Activated CD4-positive, alpha-beta T cell treated with anti-CD3 and anti-CD28 coated beads, Interleukin-2, amount 10 ng/mL, durations not matched to agents 7 days and 5 days (primary cell): ENCODE measurements around the gene DPAGT1. TPM values are rescaled to one million over a fixed set of nuclear protein-coding genes. Genes with fewer than 3 reads are reported as not detected.

Source experiments
- CTCF ChIA-PET: fragments of 350-600 bp; sonication (Branson Sonifier 250); formaldehyde crosslinking; loops from one replicate; lab custom pipeline; 2021; ENCODE audit warnings: antibody characterized with exemption; lab: Charles Lee
- POLR2A ChIA-PET: fragments of 350-600 bp; sonication (Branson Sonifier 250); formaldehyde crosslinking; loops from one replicate; lab custom pipeline; 2021; ENCODE audit warnings: antibody characterized with exemption; lab: Charles Lee
- DNase-seq: peaks from one replicate; pipeline ENCODE4 v3.0.0-alpha.2; 2020
- H3K27ac Mint-ChIP-seq: one replicate; pipeline ENCODE4 v1.8.0; 2021; ENCODE audit warnings: mild to moderate bottlenecking, moderate library complexity, mixed read lengths
- H3K27me3 Mint-ChIP-seq: one replicate; pipeline ENCODE4 v1.8.0; 2021; ENCODE audit warnings: mixed read lengths
- H3K36me3 Mint-ChIP-seq: one replicate; pipeline ENCODE4 v1.8.0; 2021; ENCODE audit warnings: low read depth, mixed read lengths
- H3K4me1 Mint-ChIP-seq: one replicate; pipeline ENCODE4 v1.8.0; 2021; ENCODE audit warnings: mixed read lengths
- H3K4me3 Mint-ChIP-seq: one replicate; pipeline ENCODE4 v1.8.0; 2021; ENCODE audit warnings: mild to moderate bottlenecking, moderate library complexity, mixed read lengths
- H3K9me3 Mint-ChIP-seq: one replicate; pipeline ENCODE4 v1.8.0; 2021; ENCODE audit warnings: mixed read lengths
- total RNA-seq, 2 experiments: library from RNA; stranded (reverse); gene quantifications; one replicate each; pipeline ENCODE4 v1.2.3, GENCODE V29; 2021

DPAGT1 gene
- total RNA-seq, 2 experiments from 2014 or later = 48.7 to 60.3 TPM

DNA sequence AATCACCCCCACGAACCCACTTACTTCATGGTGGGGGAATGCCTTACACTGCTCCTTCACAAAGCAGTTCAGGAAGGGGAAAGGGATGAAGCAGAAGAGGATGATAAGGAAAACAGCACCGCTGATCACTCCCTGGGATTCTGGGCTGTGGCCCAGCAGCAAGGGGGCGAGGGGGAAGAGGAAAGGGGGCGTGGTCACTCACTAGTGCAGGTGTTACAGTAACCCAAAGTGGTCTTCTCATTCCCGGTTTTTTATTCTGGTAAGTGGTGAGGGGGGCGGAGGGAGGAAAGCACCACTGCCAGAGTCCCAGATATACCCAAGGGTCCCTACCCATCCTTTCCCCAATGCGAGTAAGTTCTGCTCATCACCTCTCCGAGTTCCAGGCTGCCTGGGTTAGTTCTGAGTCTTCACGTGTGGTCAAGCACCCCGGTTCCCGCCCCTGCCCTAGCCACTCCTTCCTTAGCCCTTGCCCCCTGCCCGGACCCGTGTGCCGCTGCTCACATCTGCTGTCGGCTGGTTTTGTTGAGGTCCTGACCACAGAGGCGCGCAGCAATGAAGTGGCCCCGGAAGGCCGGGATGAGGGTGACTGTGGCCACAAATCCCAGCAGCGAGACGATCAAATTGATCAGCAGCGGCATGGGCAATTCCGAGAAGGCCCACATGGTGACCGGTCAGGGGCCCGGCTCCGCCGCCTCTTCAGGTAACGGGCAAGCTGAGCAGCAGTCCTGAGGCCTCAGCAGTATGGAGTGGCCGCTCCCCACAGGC, 477 bp downstream of the DPAGT1 start:
- peak; percentile 35 for DNase-seq
- Mint-ChIP-seq H3K4me1 (peaks cover 60% of the 10 kb centered on the region), H3K36me3 (peaks cover 32% of the 10 kb centered on the region), H3K4me3 (peak overlapping the region; percentile 90), H3K9me3 (no peaks in the 10 kb centered on the region), H3K27ac (peak overlapping the region; percentile 99), H3K27me3 (no peaks in the 10 kb centered on the region)
- ChIA-PET POLR2A (no interaction called here), CTCF (interaction anchor here (0.5 to 1.9 kb wide), 12 partner anchors 11 to 673 kb away, joined by 3 to 7 read pairs (median 4); partner anchors contain the start of genes HMBS and VPS11)

DNA sequence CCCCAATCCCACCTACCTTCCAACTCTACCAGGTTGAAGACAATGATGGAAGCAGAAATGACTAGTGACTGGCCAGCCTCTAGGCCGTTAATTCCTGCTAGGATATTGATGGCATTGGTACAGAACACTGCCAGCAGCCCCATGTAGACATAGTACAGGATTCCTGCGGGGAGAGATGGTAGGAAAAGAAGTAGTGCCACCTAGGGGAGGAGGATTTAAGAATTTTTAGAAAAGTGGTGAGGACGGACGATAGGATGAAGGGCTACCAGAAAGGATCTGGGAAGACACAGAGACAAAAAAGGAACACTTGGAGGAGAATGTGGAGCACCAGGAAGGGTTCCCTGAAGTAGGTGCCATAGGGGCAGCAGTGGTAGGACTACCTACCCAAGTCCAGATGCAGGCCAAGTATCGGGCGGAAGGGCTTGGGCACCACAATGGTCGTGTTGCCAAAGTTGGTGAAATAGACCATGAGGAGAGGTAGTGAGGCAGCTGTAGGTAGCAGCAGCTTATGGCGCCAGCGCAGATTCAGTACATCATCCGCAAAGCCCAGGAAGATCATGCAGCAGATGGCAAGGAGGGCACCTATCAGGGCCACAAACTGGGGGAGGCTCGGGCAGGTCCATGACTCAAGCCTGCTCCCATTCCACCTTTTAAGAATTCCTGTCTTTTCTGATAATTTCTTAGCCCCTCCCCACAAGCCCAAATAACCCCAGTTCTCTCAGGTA, 1.2 kb downstream of the DPAGT1 start:
- ChIA-PET CTCF (interaction anchor here (0.6 to 1.2 kb wide), 3 partner anchors 22 to 672 kb away, joined by 3 to 4 read pairs (median 4); partner anchors contain the start of gene TRAPPC4), POLR2A (no interaction called here)
- H3K27ac Mint-ChIP-seq = peak overlapping the region; percentile 99
- peak overlapping the region; percentile 90 for H3K4me3 Mint-ChIP-seq
- H3K4me1 Mint-ChIP-seq = peaks cover 61% of the 10 kb centered on the region
- no peaks in the 10 kb centered on the region for H3K27me3 Mint-ChIP-seq
- peaks cover 35% of the 10 kb centered on the region for H3K36me3 Mint-ChIP-seq
- no peak for DNase-seq
- H3K9me3 Mint-ChIP-seq = no peaks in the 10 kb centered on the region

DNA sequence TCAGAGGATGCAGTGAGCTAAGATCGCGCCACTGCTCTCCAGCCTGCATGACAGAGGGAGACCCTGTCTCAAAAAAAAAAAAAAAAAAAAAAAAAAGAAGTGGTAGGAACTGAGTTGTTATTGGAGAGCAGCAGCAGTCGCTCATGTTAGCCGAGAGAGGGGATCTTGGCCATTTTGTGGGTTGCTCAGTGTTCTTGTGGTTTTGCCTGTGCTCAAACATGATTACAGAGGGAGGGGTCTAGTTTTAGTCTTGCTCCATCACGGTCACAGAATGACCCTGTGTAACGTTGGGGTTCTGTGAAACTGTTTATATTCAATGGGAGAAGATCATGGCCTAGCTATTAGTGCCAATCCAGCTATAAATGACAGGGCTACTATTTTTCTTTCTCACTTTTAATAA, 1.9 kb downstream of the DPAGT1 start:
- no peak for DNase-seq
- H3K27me3 Mint-ChIP-seq = no peaks in the 10 kb centered on the region
- ChIA-PET CTCF (interaction anchor here (0.8 to 1.6 kb wide), 3 partner anchors 11 to 81 kb away, joined by 3 to 6 read pairs (median 4); partner anchors contain the start of gene TRAPPC4), POLR2A (no interaction called here)
- no peaks in the 10 kb centered on the region for H3K9me3 Mint-ChIP-seq
- peaks cover 40% of the 10 kb centered on the region for H3K36me3 Mint-ChIP-seq
- H3K27ac Mint-ChIP-seq = peak overlapping the region; percentile 4
- H3K4me1 Mint-ChIP-seq = peaks cover 56% of the 10 kb centered on the region
- H3K4me3 Mint-ChIP-seq = peak overlapping the region; percentile 90

DNA sequence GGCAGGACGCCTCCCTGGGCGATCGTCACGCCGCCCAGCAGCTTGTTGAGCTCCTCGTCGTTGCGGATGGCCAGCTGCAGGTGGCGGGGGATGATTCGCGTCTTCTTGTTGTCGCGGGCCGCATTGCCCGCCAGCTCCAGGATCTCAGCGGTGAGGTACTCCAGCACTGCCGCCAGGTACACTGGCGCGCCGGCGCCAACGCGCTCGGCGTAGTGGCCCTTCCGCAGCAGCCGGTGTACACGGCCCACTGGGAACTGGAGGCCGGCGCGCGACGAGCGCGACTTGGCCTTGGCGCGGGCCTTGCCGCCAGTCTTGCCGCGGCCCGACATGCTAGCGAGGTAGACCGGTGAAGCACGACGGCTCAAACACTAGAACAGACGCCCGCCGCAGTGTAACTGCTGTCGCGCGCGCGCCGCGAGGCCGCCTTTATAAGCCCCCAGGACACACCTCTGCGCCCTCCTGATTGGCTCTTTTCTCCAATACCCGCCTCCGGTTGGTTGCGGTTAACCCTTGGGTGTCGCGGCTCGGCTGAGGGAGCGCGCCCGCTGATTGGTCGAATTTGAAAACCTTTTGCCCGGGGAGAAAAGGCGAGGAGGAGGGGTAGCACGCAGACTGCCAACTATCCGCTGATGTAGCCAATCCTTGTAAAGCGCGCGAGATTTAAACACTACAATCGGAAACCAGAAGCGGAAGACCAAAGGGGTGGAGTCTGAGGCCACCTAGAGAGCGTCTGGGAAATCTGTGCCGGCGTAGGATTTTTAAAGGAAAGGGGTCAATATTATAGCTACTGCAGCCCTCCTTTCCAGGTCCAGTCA, 6.4 kb downstream of the DPAGT1 start:
- Mint-ChIP-seq H3K9me3 (no peaks in the 10 kb centered on the region), H3K4me3 (peak overlapping the region; percentile 94), H3K36me3 (peaks cover 71% of the 10 kb centered on the region), H3K4me1 (peaks cover 64% of the 10 kb centered on the region), H3K27ac (peak overlapping the region; percentile 95), H3K27me3 (no peaks in the 10 kb centered on the region)
- POLR2A ChIA-PET = interaction anchor here (0.6 to 2.2 kb wide), 10 partner anchors 10 to 76 kb away, joined by 3 to 7 read pairs (median 4); partner anchors contain the start of genes C2CD2L, HMBS, TRAPPC4 and VPS11
- CTCF ChIA-PET = interaction anchor here (0.9 to 2.3 kb wide), 5 partner anchors 9 to 167 kb away, joined by 3 to 13 read pairs (median 4); partner anchors contain the start of genes HMBS and VPS11
- peak; percentile 100 for DNase-seq

DNA sequence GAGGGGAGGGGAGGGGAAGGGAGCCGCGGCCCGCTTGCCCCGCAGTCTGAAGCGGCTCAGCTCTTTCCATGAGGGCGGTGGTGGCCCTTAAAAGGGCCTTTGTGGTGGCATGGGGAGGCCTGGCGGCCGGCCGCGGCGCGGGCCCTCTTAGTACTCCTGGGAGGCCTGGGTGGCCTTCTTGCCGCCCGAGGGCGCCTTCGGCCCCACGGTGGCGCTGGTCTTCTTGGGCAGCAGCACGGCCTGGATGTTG, 6.9 kb downstream of the DPAGT1 start:
- Mint-ChIP-seq H3K9me3 (no peaks in the 10 kb centered on the region), H3K27ac (peak overlapping the region; percentile 95), H3K36me3 (peaks cover 72% of the 10 kb centered on the region), H3K4me3 (peak overlapping the region; percentile 94), H3K27me3 (no peaks in the 10 kb centered on the region), H3K4me1 (peaks cover 64% of the 10 kb centered on the region)
- peak; percentile 56 for DNase-seq
- ChIA-PET POLR2A (interaction anchor here (0.6 to 2.2 kb wide), 6 partner anchors 10 to 76 kb away, joined by 3 to 7 read pairs (median 4); partner anchors contain the start of genes C2CD2L, HMBS, TRAPPC4 and VPS11), CTCF (interaction anchor here (0.6 to 2.3 kb wide), 6 partner anchors 9 to 167 kb away, joined by 3 to 13 read pairs (median 4); partner anchors contain the start of genes HMBS and VPS11)

DNA sequence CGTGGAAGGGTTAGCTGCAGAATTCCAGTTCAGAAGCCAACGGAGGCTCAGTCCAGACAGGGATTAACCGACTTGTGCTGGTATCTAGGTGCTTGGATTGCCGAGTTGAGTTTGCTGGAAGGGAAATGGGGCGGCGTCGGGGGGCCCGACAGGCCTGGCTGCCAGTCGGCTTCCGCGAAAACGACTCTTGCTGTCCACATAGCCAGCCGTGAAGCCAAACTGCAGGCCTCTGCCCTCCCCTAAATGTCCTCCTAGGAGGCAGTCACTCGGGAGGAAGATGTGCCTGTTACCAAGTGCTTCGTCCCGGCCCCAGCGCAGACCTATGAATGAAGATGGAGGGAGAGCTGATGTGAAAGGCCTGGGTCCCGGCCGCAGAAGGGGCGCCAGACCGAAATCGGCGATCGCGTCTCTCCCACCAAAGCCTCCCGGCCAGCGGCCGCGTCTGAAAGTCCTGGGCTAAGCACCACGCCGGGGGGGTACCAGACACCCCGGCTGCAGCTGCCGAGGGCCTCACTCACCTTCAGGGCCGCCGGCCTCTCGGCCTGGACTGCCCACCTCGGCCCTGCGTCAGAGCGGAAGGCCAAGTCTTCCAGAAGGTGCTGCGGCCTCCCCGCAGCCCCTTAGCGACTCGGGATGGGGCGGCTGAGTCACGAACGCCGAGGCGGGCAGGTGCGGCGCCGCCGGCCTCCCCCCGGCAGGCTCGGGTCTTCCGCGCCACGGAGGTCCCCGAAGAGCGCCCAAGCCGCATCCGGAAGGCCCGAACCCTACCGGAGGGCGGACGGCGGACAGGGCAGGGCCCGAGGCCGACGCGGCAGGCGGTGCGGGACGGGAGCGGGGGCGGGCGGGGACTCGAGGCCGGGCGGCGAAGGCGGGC, 7.5 kb downstream of the DPAGT1 start:
- POLR2A ChIA-PET = interaction anchor here (0.6 to 2.2 kb wide), 6 partner anchors 10 to 75 kb away, joined by 3 to 7 read pairs (median 4); partner anchors contain the start of genes C2CD2L, HMBS, TRAPPC4 and VPS11
- Mint-ChIP-seq H3K27ac (peak overlapping the region; percentile 95), H3K36me3 (peaks cover 72% of the 10 kb centered on the region), H3K4me1 (peaks cover 66% of the 10 kb centered on the region), H3K27me3 (no peaks in the 10 kb centered on the region), H3K9me3 (no peaks in the 10 kb centered on the region), H3K4me3 (peak overlapping the region; percentile 94)
- CTCF ChIA-PET = interaction anchor here (0.6 to 2.3 kb wide), 4 partner anchors 9 to 168 kb away, joined by 3 to 13 read pairs (median 4); partner anchors contain the start of genes HMBS and VPS11
- DNase-seq = peak; percentile 29

DNA sequence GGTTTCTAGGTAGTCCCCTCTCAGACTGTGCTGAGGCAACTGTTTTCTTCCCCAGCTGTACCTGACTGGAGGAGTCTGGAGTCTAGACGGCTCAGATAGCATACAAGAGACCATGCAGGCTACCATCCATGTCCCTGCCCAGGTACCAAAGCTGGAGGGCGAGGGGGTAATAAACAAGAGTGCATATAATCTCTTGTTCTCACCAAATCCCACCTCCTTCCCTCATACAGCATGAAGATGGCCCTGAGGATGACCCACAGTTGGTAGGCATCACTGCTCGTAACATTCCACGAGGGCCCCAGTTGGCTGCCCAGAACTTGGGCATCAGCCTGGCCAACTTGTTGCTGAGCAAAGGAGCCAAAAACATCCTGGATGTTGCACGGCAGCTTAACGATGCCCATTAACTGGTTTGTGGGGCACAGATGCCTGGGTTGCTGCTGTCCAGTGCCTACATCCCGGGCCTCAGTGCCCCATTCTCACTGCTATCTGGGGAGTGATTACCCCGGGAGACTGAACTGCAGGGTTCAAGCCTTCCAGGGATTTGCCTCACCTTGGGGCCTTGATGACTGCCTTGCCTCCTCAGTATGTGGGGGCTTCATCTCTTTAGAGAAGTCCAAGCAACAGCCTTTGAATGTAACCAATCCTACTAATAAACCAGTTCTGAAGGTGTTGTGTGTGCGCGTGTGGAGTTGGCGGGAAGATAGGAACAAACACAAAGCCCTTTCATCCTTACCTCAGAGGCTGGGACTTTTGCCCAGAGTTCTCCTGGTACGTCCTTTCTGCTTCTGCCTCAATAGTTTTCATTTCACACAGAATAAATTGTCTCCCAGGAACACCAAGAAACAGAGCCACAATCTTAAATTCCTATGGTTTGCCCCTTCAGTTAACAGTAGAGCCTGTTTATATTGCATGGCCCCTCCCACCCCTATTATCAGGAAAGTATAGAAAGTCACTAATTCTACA, 8.5 kb downstream of the DPAGT1 start:
- peak overlapping the region; percentile 87 for H3K27ac Mint-ChIP-seq
- H3K4me1 Mint-ChIP-seq = peaks cover 65% of the 10 kb centered on the region
- peak overlapping the region; percentile 94 for H3K4me3 Mint-ChIP-seq
- ChIA-PET CTCF (interaction anchor here (2.1 to 2.3 kb wide), 2 partner anchors 8 to 10 kb away, joined by 4 to 13 read pairs; partner anchors contain the start of gene HMBS), POLR2A (interaction anchor here (2.2 kb wide), 1 partner anchor 26 kb away, joined by 6 read pairs; the partner anchor contains the start of gene VPS11)
- peaks cover 62% of the 10 kb centered on the region for H3K36me3 Mint-ChIP-seq
- no peak for DNase-seq
- no peaks in the 10 kb centered on the region for H3K9me3 Mint-ChIP-seq
- no peaks in the 10 kb centered on the region for H3K27me3 Mint-ChIP-seq

DNA sequence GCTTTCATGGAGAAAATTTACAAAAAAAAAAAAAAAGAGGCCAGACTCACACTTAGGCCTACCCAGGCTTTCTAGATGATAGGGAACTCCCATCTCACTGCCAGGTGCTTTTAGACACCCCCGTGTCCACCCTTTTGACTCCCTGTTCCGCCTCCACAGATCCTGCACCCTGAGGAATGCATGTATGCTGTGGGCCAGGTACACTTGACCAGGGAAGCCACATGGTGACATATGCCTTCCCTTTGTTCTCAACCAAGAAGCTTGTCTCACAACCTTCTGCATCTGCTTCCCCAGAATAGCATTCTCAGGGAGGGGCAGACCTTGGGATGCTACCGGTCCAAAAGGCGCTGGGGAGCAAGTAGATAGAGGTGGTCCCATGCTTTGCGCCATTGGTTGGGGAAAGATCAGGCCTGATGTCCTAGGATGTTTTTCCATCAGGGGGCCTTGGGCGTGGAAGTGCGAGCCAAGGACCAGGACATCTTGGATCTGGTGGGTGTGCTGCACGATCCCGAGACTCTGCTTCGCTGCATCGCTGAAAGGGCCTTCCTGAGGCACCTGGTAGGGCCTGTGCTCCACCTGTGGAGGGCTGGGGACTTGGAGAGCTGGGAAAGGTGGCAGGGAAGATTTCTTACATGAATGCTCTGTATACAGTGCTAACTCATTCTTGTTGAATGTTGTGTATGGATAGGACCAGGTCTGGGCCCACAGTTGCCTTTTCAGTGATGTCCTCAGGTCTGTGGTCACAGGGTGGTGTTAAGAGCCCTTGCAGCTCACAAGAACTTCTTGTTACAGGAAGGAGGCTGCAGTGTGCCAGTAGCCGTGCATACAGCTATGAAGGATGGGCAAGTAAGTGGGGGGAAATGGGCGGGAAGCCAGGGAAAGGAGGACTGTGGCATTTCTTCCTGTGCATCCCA, 9.4 kb downstream of the DPAGT1 start:
- H3K4me3 Mint-ChIP-seq = peak overlapping the region; percentile 94
- peaks cover 53% of the 10 kb centered on the region for H3K36me3 Mint-ChIP-seq
- POLR2A ChIA-PET = interaction anchor here (0.6 kb wide), 1 partner anchor 10 kb away, joined by 5 read pairs; no protein-coding TSS in a partner anchor
- CTCF ChIA-PET = interaction anchor here (0.9 to 2.1 kb wide), 3 partner anchors 9 to 62 kb away, joined by 3 to 4 read pairs (median 4); partner anchors contain the start of gene SLC37A4
- H3K9me3 Mint-ChIP-seq = no peaks in the 10 kb centered on the region
- H3K4me1 Mint-ChIP-seq = peaks cover 70% of the 10 kb centered on the region
- no peak for DNase-seq
- H3K27ac Mint-ChIP-seq = peak overlapping the region; percentile 78
- H3K27me3 Mint-ChIP-seq = no peaks in the 10 kb centered on the region

DNA sequence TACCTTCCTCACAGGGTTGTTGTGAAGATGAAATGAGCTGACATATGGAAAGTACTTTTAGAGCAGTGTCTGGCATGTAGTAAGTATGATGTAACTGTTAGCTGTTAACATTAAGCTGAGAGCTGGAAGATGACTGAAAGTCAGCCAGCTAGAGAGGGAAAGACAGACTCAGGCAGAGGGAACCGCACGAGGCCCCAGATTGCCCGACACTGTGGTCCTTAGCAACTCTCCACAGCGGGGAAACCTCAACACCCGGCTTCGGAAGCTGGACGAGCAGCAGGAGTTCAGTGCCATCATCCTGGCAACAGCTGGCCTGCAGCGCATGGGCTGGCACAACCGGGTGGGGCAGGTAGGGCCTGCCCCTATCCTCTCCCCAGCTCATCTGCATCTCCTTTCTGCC, 10.5 kb downstream of the DPAGT1 start:
- Mint-ChIP-seq H3K27ac (peak overlapping the region; percentile 57), H3K36me3 (peaks cover 45% of the 10 kb centered on the region), H3K9me3 (no peaks in the 10 kb centered on the region), H3K4me1 (peaks cover 67% of the 10 kb centered on the region), H3K27me3 (no peaks in the 10 kb centered on the region), H3K4me3 (no peak overlapping the region)
- ChIA-PET CTCF (interaction anchor here (0.8 to 2.1 kb wide), 3 partner anchors 8 to 61 kb away, joined by 3 to 4 read pairs (median 3); partner anchors contain the start of gene SLC37A4), POLR2A (interaction anchor here (0.6 kb wide), 1 partner anchor 9 kb away, joined by 5 read pairs; no protein-coding TSS in a partner anchor)
- no peak for DNase-seq
